Neuronal stem cell (in vitro differentiated cells): ENCODE results near the gene MMD.

Experiments
- DNase-seq: peaks from one replicate; pipeline ENCODE4 v3.0.0-alpha.2; 2013; ENCODE audit warnings: low spot score
- H2AFZ ChIP-seq: one replicate; pipeline ENCODE4 v1.6.1; 2013; ENCODE audit warnings: mild to moderate bottlenecking, low read length, inconsistent platforms
- H2AK5ac ChIP-seq: 2 replicates; pipeline ENCODE4 v1.6.1; 2013; ENCODE audit warnings: low read depth, mild to moderate bottlenecking, inconsistent platforms, low read length, moderate library complexity, mixed read lengths
- H2BK120ac ChIP-seq: 2 replicates; pipeline ENCODE4 v1.6.1; 2013; ENCODE audit warnings: low read depth, mild to moderate bottlenecking, inconsistent platforms, low read length, moderate library complexity, mixed read lengths
- H2BK12ac ChIP-seq: one replicate; pipeline ENCODE4 v1.6.1; 2013; ENCODE audit warnings: low read length, inconsistent platforms
- H2BK15ac ChIP-seq: 2 replicates; pipeline ENCODE4 v1.6.1; 2013; ENCODE audit warnings: mild to moderate bottlenecking, low read length, inconsistent platforms, mixed read lengths
- H2BK5ac ChIP-seq: one replicate; pipeline ENCODE4 v1.6.1; 2013; ENCODE audit warnings: inconsistent platforms, mild to moderate bottlenecking, low read length, moderate library complexity
- H3K14ac ChIP-seq: one replicate; pipeline ENCODE4 v1.6.1; 2013; ENCODE audit warnings: low read length, inconsistent platforms
- H3K18ac ChIP-seq: 2 replicates; pipeline ENCODE4 v1.6.1; 2013; ENCODE audit warnings: low read length, inconsistent platforms
- H3K23ac ChIP-seq: 2 replicates; pipeline ENCODE4 v1.6.1; 2013; ENCODE audit warnings: low read depth, mild to moderate bottlenecking, mixed read lengths, low read length, inconsistent platforms; ENCODE audit not compliant: poor library complexity
- H3K27ac ChIP-seq: replicated peaks from 3 replicates; pipeline ENCODE4 v1.5.1; 2013; ENCODE audit warnings: low read length, inconsistent platforms
- H3K27me3 ChIP-seq, 3 experiments: 2 replicates each; pipeline ENCODE4 v1.6.1; 2013; ENCODE audit warnings: low read length in 3 of 3, mild to moderate bottlenecking in 2 of 3, inconsistent platforms in 1 of 3, low read depth in 1 of 3, mixed read lengths in 1 of 3, moderate library complexity in 1 of 3; ENCODE audit not compliant: control insufficient read depth in 3 of 3, insufficient read depth in 3 of 3
- H3K36me3 ChIP-seq, 2 donors: replicated peaks in 1 of 2; 2 replicates each; pipeline ENCODE4 v1.6.1; 2013; ENCODE audit warnings: low read length in 2 of 2; ENCODE audit not compliant: control insufficient read depth in 2 of 2, insufficient read depth in 2 of 2
- H3K4ac ChIP-seq: 2 replicates; pipeline ENCODE4 v1.6.1; 2013; ENCODE audit warnings: inconsistent platforms, mild to moderate bottlenecking, low read length, moderate library complexity
- H3K4me1 ChIP-seq, 2 donors: 1 replicate in 1 of 2; 2 replicates in 1 of 2; pipeline ENCODE4 v1.6.1; 2013; ENCODE audit warnings: low read length in 2 of 2, low read depth in 1 of 2; ENCODE audit not compliant: control insufficient read depth in 2 of 2, insufficient read depth in 1 of 2
- H3K4me2 ChIP-seq: one replicate; pipeline ENCODE4 v1.6.1; 2013; ENCODE audit warnings: mild to moderate bottlenecking, low read length, inconsistent platforms; ENCODE audit not compliant: insufficient read depth, poor library complexity, severe bottlenecking
- H3K4me3 ChIP-seq, 2 donors: 2 replicates each; pipeline ENCODE4 v1.5.1; 2013; ENCODE audit warnings: low read length in 2 of 2, mild to moderate bottlenecking in 2 of 2, inconsistent platforms in 1 of 2, moderate library complexity in 1 of 2
- H3K79me1 ChIP-seq: one replicate; pipeline ENCODE4 v1.6.1; 2013; ENCODE audit warnings: low read depth, mild to moderate bottlenecking, inconsistent platforms, low read length, moderate library complexity
- H3K9ac ChIP-seq: one replicate; pipeline ENCODE4 v1.6.1; 2013; ENCODE audit warnings: mild to moderate bottlenecking, low read depth, low read length, inconsistent platforms; ENCODE audit not compliant: poor library complexity
- H3K9me3 ChIP-seq, 2 donors: replicated peaks in 1 of 2; 2 replicates each; pipeline versions ENCODE3 to v1.6.1; 2013; ENCODE audit warnings: low read length in 2 of 2, mild to moderate bottlenecking in 2 of 2, inconsistent platforms in 1 of 2, low read depth in 1 of 2, mixed read lengths in 1 of 2, moderate library complexity in 1 of 2; ENCODE audit not compliant: control insufficient read depth in 2 of 2, insufficient read depth in 1 of 2
- H4K8ac ChIP-seq: one replicate; pipeline ENCODE4 v1.6.1; 2013; ENCODE audit warnings: low read depth, mild to moderate bottlenecking, inconsistent platforms, low read length, moderate library complexity
- H4K91ac ChIP-seq: one replicate; pipeline ENCODE4 v1.6.1; 2013; ENCODE audit warnings: low read length, low read depth, mild to moderate bottlenecking, inconsistent platforms; ENCODE audit not compliant: poor library complexity
- WGBS, 2 donors: extraction: QIAGEN DNeasy Blood & Tissue Kit; methylation state at CpG; one replicate each; pipeline ENCODE4 v1.1.7; 2013; ENCODE audit warnings: missing lambda C conversion rate in 2 of 2, mixed read lengths in 1 of 2; ENCODE audit not compliant: insufficient read length in 2 of 2, insufficient replicate concordance in 1 of 2; ENCODE audit errors: extremely low coverage in 2 of 2; 5-methylcytosine and 5-hydroxymethylcytosine counted together

MMD gene

DNA sequence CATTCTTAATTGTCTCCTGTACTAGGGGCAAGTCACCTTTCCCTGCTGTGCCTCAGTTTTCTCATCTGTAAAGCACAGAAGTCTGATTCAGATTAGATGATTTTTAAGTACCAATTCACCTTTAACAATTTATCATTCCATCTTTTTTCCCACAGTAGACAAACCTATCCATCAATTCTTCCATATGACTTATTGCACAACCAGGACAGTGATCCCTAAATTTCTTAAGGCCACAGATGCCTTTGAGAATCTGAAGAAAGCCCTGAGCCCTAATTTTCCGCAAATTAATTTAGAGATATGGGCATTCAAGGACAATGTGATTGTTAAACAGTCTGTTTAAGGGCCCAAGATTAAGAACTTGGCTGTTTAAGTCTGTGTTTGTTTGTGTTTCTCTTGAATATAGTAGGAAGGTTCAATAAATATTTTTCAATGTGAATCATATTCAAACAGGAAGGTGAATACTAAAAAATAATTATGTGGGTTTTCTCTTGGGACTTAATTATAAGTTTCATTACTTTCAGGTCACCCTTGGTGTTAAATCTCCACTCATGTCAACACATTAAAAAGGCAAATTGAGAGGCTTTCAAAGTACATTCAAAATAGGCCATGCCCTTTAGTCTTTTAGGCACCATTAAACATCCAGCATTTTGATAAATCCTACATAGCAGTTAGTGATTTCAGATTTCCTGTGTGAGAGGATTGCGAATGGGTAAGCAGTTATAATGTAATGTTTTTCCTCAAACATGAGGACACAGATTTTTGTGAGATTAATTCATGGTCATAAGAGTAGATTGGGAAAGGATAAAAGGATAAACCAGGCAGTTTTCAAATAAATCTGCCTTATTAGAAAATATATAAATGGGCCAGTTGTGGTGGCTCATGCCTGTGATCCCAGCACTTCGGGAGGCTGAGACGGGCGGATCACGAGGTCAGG, 34.9 kb upstream of the MMD start:
- Histone ChIP-seq H3K4me3 (no peak overlapping the region), H3K4ac (no peak overlapping the region), H3K79me1 (no peaks in the 10 kb centered on the region), H3K4me2 (no peak overlapping the region), H2BK15ac (no peak overlapping the region), H3K14ac (no peak overlapping the region), H2AK5ac (no peak overlapping the region), H4K91ac (no peak overlapping the region), H3K18ac (no peak overlapping the region), H3K23ac (no peak overlapping the region), H4K8ac (no peak overlapping the region), H2BK120ac (no peak overlapping the region), H3K4me1 (peaks cover 0 to 2% of the 10 kb centered on the region in 2 donors), H3K27ac (no peak overlapping the region), H3K27me3 (no peaks in the 10 kb centered on the region), H2BK12ac (no peak overlapping the region), H3K9ac (no peak overlapping the region), H2BK5ac (no peak overlapping the region), H3K9me3 (no peaks in the 10 kb centered on the region), H3K36me3 (no peaks in the 10 kb centered on the region), H2AFZ (no peak overlapping the region)
- WGBS, 2 donors = no CpG with 5 or more reads among the region's 6 CpGs
- DNase-seq = no peak

DNA sequence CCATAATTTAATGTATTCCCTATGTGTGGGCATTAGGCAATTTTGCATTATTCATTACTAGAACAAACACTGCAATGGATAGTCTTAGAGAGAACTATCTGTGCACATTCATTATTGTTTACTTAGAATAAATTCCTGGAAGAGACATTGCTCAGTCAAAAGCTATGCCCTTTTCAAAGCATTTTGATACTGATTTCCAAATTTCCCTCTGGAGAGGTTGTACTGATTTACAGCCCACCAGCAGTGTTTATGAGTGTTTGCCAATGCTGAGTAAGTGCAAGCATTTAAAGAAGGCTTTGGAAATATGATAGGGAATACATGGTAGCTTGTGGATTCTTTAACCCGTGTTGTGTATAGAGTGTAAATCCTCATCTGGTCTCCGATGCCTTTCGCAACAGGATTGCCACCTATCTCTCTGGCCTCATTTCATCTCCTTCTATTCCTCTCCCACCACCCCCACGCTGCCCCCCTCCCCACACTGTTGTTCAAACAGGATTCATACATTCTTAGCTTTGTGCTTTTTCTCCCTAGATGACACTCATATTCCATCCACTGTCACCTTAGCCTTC, 33.4 kb upstream of the MMD start:
- peaks cover 0 to 2% of the 10 kb centered on the region in 2 donors for H3K4me1 ChIP-seq
- H3K4me2 ChIP-seq = no peak overlapping the region
- H4K91ac ChIP-seq = no peak overlapping the region
- no peak overlapping the region for H2AK5ac ChIP-seq
- H3K14ac ChIP-seq = no peak overlapping the region
- H3K27ac ChIP-seq = no peak overlapping the region
- WGBS, 2 donors = no CpG with 5 or more reads among the region's 4 CpGs
- no peak overlapping the region for H2BK120ac ChIP-seq
- H3K9ac ChIP-seq = no peak overlapping the region
- no peak overlapping the region for H4K8ac ChIP-seq
- H3K4me3 ChIP-seq = no peak overlapping the region
- no peak overlapping the region for H3K4ac ChIP-seq
- H3K23ac ChIP-seq = no peak overlapping the region
- no peaks in the 10 kb centered on the region for H3K27me3 ChIP-seq
- no peaks in the 10 kb centered on the region for H3K79me1 ChIP-seq
- H2BK15ac ChIP-seq = no peak overlapping the region
- H3K9me3 ChIP-seq = no peaks in the 10 kb centered on the region
- no peak for DNase-seq
- no peaks in the 10 kb centered on the region for H3K36me3 ChIP-seq
- no peak overlapping the region for H2BK12ac ChIP-seq
- H2BK5ac ChIP-seq = no peak overlapping the region
- H3K18ac ChIP-seq = no peak overlapping the region
- H2AFZ ChIP-seq = no peak overlapping the region

DNA sequence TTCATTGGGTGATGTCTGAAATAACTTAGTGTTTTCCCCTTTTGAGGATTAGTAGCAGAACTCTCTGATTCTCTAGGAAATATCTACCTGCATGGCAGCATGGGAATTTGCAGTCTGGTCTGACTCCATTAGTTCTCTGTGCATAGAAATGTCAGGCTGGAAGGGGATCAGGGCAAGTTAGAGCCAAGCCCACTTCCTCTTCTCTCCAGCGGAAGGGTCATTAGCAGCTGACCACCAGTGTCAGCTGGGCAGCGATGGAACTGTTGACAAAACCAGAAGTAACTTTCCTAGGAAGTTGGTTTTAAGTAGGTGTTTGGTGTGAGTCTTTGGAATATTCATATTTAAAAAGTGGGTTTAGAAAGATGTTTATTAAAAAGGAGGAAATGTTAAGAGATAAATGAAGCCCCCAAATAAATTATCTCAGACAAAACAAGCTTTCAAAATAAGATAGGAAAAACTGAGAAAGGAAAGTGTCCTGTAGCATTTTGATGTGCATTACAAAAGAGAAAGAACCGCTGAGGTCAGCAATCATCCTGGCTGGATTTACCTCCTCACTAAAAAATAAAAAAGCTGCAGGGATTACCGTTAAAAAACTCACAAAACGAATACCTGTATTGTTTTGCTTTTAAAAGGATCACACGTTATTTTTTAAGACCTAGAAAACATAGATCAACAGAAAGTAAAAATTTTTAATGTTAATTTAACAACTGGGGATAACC, 32.4 kb upstream of the MMD start:
- no peak overlapping the region for H3K18ac ChIP-seq
- H3K23ac ChIP-seq = no peak overlapping the region
- no peak overlapping the region for H2BK120ac ChIP-seq
- no peaks in the 10 kb centered on the region for H3K9me3 ChIP-seq
- peaks cover 0 to 2% of the 10 kb centered on the region in 2 donors for H3K4me1 ChIP-seq
- H2AFZ ChIP-seq = no peak overlapping the region
- H2AK5ac ChIP-seq = no peak overlapping the region
- no peak overlapping the region for H4K91ac ChIP-seq
- H3K4me3 ChIP-seq = no peak overlapping the region
- no peak overlapping the region for H3K27ac ChIP-seq
- DNase-seq = no peak
- H3K27me3 ChIP-seq = no peaks in the 10 kb centered on the region
- no CpG with 5 or more reads among the region's 6 CpGs for WGBS, 2 donors
- H3K4me2 ChIP-seq = no peak overlapping the region
- no peak overlapping the region for H2BK12ac ChIP-seq
- H3K14ac ChIP-seq = no peak overlapping the region
- no peak overlapping the region for H3K4ac ChIP-seq
- no peak overlapping the region for H2BK15ac ChIP-seq
- H3K9ac ChIP-seq = no peak overlapping the region
- no peak overlapping the region for H2BK5ac ChIP-seq
- H3K79me1 ChIP-seq = no peaks in the 10 kb centered on the region
- no peaks in the 10 kb centered on the region for H3K36me3 ChIP-seq
- H4K8ac ChIP-seq = no peak overlapping the region
